Esophagus squamous epithelium (tissue), 4 donors: Measurements from ENCODE around the gene LRRK2.

ENCODE experiments used
- POLR2A ChIP-seq, 4 donors: fragments of 450-650 bp; IDR thresholded peaks; one replicate each; pipeline ENCODE4 v1.6.1; 2017; ENCODE audit warnings: antibody characterized with exemption in 4 of 4, mild to moderate bottlenecking in 4 of 4, moderate library complexity in 3 of 4
- TF ChIP-seq, protein P1 (sequence below), 6 experiments: fragments of 450-650 bp in 4 of 6; fragments of 200-600 bp in 2 of 6; sonication (generic) in 2 of 6; IDR thresholded peaks; one replicate each; pipeline ENCODE4 v1.5.1; 2016 to 2019; ENCODE audit warnings: antibody characterized with exemption in 6 of 6, mild to moderate bottlenecking in 4 of 6, moderate library complexity in 4 of 6

DNA sequence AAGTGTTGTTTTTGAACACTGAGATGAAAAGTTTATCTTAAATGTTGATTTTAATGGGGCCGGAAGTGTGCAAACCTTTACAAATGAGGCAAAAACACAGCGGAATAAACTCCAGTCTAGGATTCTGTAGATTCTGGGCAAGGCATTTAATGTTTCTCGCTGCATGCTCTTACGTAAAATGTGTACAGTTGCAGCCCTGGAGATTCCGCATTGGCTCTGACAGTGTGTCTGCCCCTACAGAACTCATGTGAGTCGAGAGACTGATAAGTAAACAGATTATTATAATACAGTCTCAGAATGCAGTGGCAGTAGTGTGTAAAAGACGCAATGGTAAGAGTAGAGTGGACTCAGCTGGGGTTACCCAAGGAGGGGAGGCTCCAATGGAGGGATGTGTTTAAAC lies 33.6 kb downstream of the LRRK2 start:
- TF ChIP-seq, protein P1, sequence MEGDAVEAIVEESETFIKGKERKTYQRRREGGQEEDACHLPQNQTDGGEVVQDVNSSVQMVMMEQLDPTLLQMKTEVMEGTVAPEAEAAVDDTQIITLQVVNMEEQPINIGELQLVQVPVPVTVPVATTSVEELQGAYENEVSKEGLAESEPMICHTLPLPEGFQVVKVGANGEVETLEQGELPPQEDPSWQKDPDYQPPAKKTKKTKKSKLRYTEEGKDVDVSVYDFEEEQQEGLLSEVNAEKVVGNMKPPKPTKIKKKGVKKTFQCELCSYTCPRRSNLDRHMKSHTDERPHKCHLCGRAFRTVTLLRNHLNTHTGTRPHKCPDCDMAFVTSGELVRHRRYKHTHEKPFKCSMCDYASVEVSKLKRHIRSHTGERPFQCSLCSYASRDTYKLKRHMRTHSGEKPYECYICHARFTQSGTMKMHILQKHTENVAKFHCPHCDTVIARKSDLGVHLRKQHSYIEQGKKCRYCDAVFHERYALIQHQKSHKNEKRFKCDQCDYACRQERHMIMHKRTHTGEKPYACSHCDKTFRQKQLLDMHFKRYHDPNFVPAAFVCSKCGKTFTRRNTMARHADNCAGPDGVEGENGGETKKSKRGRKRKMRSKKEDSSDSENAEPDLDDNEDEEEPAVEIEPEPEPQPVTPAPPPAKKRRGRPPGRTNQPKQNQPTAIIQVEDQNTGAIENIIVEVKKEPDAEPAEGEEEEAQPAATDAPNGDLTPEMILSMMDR (IDR thresholded peaks at IDR 0.05), result no peak
- no peak for TF ChIP-seq POLR2A (IDR thresholded peaks at IDR 0.05)
